NCI-H1694 treated with DMSO at 0.1 percent for 48 hours (cell line): ENCODE results near the gene STARD5.

Source experiments
- DNase-seq: peaks from one replicate; lab custom pipeline; 2025; lab: John Stamatoyannopoulos, UW

Gene STARD5

DNA sequence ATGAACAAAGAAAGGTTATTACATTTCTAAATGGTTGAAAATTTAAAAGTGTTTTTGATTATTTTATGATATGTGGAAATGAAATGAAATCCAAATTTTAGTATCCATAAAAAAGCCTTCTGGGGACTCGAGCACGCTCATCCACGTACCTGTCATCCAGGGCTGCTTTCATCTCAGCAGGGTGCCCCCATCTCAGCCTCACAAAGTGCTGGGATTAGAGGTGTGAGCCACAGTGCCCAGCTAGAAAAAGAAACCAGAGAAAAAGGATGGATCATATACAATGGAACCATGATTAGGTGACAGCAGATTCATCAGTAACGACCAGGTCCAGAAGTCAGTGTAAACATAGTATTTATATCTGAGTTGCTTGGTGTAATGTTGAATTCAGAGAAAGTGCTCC is 49.7 kb downstream of the STARD5 start:
- no peak for DNase-seq

DNA sequence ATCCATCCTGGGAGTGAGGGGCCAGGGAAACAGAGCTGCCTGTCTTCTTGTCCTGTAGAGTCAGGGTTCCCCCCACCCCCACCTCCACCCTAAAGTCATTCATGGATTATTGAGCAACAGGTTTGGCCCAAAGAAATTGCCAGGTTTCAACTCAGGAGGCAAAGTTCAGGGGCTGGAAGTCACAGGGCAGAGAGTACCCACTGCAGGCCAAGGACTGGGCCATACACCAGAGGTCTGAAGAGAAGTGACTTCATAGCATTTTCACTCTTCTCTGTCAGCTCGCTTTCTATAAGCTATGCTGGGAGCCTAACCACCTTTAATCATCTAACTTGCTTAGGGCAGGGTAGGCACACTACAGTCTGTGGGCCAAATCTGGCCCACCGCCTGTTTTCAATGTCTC is 50.1 kb downstream of the STARD5 start:
- no peak for DNase-seq

DNA sequence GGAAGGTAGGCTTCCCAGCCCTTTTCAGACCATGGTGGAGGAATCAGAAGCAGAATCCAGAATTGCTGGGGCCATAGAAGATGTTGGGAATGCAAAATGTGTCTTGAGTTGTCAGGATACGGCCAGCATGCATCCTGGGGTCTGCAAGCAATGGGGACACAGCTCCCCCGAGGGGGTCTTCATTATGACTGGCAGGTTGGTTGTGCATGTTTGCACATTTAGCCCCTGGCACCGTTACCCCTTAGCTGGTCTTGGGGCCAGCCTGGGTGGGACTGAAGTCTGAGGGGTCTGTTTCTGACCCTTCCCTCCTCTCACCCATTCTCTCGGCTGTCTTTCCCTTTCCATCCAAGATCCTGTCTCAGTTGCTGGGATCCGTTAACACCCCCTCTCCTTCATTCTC is 50.7 kb downstream of the STARD5 start:
- DNase-seq, result no peak

DNA sequence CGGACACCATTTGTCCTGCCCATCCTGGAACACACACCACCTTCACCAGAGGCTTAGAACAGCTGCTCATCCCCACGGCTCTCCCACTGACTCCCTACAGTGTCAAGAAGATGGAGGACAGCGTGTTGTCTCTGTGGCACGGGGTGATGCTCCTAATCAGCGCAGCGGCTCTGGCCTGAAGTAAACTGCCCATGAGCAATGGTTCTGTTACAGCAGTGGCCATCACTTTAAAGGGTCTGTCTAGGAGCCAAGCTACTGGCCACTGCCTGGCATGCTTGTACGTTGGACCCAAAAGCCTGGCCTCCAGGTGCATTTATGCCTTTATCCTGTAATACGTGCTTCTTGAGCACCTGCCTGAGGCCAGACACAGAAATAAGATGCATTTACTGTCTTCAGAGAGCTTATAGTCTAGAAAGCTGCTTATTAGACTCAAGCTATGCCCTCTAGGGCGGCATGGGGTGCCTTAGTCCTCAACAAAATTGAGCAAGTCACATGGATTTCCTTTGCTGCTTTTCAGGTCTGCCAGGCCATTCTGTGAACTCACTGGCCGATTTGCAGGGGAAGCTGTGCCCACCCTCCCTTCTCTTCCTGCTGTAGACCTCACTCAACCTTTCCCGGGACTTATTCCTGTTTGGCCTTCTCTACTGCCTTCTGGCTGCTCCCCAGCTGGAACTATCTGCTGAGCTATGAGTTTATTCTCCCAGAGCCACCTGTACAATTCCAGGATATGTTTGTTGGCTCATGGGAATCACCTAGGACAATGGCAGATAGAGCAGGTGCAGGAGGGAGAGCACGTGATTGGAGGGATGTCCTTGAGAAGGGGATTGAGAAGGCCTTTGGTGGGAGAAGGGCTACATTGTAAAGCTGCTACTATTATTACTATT is 51.9 kb downstream of the STARD5 start:
- no peak for DNase-seq

DNA sequence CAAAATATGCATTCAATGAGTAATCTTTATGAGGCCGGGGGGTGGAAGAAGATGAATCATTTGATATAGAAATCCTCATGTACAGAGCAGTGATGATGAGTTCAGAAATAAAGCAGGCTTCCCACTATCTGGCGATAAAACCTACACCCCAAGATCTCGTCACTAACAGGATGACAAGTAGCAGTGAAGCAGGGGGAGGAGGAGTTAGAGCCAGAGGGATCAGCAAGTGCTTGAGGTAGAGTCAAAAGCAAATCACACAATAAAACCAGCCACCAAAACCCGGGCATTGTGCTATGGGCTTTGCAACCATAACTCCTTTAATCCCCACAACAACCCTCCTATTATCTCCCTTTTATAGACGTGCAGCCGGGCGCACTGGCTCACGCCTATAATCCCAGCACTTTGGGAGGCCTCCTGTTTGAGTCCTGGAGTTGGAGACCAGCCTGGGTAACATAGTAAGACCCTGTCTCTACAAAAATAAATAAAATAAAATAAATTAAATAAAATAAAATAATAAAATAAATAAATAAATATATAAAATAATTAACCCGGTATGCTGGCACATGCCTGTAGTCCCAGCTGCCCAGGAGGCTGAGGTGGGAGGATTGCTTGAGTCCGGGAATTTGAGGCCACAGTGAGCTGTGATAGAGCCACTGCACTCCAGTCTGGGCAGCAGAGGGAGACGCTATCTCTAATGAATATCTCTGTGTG is 53.0 kb downstream of the STARD5 start:
- DNase-seq, result no peak

DNA sequence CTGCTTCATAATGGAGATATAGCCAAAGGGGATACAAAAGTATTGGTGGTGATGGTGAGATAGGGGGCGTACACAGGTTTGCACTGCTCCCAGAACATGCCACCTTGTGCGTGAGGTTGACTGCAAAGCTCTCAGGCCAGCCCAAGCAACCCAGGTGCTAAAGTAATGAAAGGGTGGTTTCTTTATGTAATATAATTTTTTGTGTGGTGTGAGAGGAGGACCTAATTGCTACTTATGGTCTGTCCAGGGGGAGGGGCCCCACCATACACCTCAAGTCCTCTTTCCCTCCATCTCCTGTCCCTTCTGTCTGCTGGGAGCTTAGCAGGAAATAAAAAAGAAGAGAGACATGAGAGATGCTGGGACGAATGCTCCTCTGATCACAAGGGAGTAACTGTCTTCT is 53.8 kb downstream of the STARD5 start:
- no peak for DNase-seq

DNA sequence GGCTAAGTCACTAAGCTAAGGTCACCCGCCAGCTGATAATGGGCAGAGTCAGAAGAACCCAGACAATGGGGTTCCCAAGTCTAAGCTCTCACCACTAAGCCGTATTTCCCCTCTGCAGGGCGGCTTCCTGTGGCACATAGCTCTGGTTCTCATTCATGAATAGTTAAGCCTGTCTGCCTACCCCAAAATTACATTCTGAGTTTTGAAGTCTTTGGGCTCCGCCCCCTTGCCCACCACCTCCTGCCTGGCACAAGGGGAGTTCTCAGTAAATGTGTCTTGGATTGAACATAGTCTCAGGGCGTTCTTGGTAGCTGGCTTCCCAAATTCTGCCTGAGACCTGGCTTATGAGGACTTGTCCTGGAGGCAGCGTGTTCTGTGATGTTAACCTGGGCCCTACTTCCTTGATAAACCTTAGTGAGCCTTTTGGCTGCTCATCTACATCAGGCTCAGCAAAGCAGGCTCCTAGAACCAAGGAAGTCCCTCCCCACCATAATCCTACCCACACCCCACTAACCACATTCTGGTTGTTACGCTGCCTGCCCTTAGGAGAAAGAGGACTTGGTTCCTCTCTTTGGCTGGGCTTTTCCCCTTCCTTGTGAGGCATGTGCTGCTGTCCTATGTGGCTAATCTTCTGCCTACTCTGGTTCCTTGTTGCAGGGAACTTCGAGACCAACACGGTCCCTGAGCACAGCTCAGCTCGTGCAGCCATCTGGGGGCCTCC is 54.9 kb downstream of the STARD5 start:
- no peak for DNase-seq

DNA sequence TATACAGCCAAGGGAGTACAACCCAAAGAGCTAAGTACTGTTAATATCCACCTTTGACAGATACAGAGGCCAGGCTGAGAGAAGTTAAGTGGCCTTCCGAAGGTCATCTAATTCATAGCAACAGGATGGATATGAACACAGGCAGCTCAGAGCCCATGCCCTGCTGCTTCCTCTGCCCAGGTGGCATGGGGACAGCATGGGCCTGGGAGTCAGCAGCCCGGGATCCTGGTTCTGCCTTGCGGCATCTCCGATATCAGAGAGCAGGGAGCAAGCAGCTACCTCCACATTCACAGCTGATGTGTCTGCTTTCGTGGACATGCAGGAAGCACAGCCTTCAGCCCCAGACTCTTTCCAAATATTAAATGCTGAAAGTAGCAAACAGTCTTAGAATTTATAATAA is 55.6 kb downstream of the STARD5 start:
- DNase-seq, result no peak

DNA sequence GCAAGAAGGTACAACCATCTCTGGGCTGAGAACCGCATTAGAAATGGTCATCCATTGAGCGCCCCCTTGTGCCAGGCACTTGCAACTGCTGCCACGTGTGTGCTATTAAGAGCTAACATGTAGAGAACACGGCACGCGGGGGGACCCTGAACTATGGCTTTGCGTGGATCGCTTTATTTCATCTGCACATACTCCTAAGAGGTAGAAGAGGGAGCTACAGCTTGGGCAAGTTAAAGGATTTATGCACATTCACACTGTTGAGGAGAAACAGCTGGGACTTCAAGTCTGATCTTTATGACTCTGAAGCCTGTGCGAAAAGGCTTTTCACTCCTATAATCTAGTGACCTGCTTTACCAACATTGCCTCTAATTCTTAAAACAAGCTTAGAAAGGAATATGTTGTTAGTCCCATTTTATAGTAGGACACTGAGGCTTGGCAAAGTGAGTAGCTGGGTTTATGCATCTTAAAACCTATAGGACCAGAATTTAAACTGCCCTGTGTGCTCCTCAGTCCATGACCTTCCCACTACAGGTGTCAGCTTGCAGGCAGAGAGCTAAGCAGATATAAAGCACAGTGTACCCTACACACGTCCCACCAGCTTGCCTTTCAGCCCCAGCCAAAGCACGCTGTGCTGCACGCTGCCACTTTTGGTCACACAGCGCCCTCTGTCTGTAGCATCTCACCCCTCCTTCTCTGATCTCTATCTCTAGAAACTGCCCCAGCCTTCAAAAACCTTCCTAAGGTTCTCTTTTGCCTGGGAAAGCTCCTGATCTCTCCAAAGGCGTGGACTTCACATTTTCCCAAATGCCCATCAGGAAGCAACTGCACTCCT is 57.8 kb downstream of the STARD5 start:
- peak; percentile 72 for DNase-seq

DNA sequence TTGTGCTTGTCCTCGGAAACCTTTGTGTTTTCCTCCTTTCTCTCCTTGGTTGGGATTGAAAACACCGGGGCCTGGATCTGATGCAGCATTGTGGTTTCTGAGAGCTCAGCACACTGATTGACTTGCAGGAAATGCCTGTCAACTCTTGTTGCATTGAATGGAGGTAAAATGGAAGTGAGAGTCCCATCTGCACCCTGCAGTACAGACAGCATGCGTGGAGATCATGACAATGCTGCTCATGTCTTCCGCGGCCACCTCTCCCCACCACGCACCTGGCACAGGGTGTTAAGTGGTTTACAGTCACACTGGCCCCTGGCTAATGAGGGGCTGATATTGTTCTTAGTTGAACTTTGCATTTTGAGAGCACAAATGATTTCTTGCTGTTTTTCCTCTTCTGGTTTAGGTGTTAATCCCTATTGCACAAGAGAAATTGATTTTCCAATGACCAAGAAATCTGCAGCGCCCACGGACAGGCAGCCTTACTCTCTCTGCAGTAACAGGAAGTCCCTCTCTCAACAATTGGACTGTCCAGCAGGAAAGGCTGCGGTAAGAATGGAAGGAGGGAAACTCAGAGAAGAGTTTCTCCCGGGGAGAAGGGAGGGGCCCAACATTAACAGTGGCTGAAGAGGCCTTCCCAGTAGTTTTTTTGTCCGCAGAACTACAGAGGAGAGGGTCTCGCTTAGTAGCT is 58.5 kb downstream of the STARD5 start:
- DNase-seq, result no peak

DNA sequence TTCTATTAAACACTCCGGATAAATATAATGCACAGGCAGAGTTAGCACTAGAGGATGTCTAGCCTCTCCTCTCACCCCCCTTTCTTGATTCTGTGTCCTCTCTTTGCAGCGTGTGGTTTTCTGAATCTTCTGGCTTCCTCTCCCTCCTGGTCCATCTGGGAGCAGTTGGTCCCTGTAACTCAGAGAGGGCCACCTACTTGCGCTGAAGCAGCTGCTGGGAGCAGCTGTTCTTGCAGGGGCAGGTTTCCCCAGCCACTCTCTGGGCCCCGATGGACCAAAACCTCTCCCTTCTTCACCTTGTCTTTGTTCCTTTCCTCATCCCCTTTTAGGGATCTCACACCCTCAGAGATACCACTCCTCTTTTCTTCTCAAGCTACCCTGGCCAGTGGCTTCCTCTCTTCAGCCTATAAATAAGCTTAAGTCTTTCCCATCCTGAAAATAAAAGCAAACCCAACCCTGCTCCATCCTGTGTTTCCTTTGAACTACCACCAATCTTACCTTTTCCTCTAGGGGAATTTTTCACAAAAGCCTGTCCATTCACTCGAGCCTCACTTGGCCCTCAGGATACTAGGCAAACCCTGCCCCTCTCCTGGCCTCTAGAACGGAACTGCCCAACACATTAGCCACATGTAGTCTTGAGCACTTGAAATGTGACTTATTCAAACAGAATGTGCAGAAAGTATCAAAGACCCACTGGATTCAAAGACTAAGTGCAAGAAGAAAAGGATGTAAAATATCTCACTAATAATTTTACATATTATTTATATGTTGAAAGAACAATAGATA is 59.7 kb downstream of the STARD5 start:
- DNase-seq, result no peak

DNA sequence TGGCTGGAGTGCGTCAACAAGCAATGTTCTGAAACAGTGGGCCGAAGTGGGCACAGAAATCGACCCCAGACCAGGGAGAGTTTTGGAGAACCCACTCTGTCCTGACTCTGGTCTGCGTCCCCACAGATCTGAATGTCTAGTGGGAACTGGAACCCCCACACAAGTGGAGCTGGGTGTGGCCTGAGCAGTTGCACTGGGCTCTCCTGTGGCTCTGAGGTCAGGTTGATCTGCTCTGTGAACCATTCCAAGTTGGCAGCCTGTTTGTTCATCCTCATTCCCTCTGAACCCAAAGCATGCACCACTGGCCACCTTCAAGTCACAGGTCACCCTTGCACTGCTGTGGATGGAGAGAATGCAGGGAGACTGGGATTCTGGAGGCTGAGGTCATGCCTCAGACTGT is 60.5 kb downstream of the STARD5 start:
- no peak for DNase-seq

DNA sequence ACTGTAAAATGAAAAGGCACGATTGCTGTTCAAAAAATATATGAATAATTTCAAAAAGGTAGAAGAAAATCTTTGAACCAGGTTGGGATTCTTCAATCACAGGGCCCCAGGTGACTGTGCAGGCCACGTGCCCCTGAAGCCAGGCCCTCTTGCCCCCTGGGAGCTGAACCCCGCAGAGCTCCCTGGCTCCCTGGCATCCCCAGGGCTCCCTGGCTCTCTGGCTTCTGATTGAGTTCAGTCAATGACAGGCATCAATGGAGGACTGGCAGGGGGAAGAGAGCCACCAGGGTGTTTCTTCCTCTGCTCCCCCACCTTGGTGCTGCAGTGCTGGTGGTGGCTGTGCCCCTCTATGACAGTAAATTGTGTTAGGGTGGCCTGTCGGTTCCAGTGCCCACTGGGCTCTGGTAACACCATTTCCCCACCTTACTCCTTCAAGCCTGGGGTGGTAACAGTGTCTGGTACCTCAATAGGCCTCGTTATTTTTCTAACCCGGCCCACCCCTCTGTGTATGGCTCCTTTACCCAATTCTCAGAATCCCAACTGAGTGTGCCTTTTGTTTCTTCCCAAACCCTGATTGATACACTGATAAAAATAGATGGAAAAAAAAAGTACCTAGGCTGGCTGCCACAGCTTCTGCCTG is 62.6 kb downstream of the STARD5 start:
- no peak for DNase-seq

DNA sequence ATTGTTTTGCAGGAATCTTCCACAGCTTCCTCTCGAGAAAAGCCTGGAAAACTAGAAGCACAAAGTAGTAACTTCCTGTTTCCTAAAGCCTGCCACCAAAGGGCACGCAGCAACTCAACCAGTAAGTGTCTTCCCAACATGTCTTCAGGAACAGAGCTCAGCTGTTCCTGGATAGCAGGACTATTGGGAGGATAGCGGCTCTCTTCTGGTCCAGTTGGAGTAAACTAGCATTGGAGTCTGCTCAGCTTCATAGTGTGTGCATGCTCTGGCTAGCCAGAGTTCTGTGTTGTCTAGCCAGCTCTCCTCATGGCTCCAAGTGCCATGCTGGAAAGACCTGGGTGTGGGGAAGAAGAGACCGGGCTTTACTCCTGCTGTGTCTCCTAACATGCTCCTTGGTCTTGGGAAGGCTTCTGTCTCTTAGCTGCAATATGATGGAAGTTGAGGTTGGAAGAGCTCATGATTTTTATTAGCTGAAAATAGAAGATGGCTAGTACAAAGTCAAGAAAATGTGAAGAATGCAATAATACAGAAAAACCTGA is 64.1 kb downstream of the STARD5 start:
- DNase-seq, result no peak
